Measurements from ENCODE around the gene PSMG1. TPM values are rescaled to one million over a fixed set of nuclear protein-coding genes. Genes with fewer than 3 reads are reported as not detected.

PSMG1 gene
- total RNA-seq, 6 experiments from 2014 or later: 17.1 to 32.4 (median 26.0) TPM

DNA sequence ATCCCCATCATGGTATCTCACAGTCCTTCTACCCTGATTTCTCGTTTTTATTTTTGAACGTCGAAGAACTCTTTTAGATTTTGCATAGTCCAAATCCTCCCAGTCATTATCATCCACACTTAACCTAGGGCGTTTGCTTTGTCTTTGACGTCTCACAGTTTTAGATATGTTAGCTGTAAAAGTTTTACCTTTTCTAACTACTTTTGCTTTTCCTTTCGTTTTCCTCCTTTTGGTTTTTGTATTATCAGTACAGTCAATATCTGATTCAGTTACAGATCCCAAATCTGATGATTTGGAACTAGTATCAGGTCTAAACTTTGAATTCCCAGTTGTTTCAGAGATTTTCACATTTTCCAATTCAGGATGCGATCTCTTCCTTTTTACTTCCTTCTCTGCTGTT, 13.1 kb upstream of the PSMG1 start:
- ATAC-seq (no peak), DNase-seq (no peak)
- Histone ChIP-seq H3K9me3 (no peaks in the 10 kb centered on the region), H3K4me3 (no peak overlapping the region), H3K36me3 (peaks cover 0 to 57% (median 17%) of the 10 kb centered on the region in 4 donors), H3K27me3 (no peaks in the 10 kb centered on the region), H3K27ac (no peak overlapping the region), H3K4me1 (no peaks in the 10 kb centered on the region)
- no peak for TF ChIP-seq POLR2A (IDR thresholded peaks at IDR 0.05)
- TF ChIP-seq, protein P1, sequence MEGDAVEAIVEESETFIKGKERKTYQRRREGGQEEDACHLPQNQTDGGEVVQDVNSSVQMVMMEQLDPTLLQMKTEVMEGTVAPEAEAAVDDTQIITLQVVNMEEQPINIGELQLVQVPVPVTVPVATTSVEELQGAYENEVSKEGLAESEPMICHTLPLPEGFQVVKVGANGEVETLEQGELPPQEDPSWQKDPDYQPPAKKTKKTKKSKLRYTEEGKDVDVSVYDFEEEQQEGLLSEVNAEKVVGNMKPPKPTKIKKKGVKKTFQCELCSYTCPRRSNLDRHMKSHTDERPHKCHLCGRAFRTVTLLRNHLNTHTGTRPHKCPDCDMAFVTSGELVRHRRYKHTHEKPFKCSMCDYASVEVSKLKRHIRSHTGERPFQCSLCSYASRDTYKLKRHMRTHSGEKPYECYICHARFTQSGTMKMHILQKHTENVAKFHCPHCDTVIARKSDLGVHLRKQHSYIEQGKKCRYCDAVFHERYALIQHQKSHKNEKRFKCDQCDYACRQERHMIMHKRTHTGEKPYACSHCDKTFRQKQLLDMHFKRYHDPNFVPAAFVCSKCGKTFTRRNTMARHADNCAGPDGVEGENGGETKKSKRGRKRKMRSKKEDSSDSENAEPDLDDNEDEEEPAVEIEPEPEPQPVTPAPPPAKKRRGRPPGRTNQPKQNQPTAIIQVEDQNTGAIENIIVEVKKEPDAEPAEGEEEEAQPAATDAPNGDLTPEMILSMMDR (IDR thresholded peaks at IDR 0.05): no peak
- intact Hi-C loops (cut with DNase I): no loop called here
- WGBS (ENCODE audit: insufficient coverage, low coverage, low lambda C conversion rate, missing lambda C conversion rate): 82% methylated on average over 7 of the region's 7 CpGs

DNA sequence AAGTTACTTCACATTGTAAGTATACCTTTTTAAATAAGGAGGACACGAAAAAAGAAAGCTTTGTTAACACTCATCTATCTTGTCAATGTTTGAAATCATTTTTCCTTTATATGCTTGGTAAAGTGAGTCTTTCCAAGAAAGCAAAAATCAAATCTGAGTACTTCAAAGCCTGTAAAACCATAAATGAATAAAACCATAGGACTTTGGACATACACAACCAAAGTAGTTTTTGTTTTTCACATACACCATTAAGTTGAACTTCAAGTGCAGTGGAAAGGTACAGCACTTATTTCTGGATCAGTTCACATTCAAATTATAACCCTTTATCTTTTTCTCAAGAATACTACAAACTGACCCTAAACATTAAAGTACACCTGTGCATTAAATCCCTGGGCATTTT, 10.1 kb upstream of the PSMG1 start:
- DNase-seq (no peak), ATAC-seq (no peak)
- Histone ChIP-seq H3K4me1 (no peaks in the 10 kb centered on the region), H3K4me3 (no peak overlapping the region), H3K27ac (no peak overlapping the region), H3K9me3 (no peaks in the 10 kb centered on the region), H3K36me3 (peaks cover 0 to 32% (median 9%) of the 10 kb centered on the region in 4 donors), H3K27me3 (no peaks in the 10 kb centered on the region)
- 100% methylated on average over 1 of the region's 1 CpG for WGBS (ENCODE audit: insufficient coverage, low coverage, low lambda C conversion rate, missing lambda C conversion rate)
- intact Hi-C loops (cut with DNase I): no loop called here
- TF ChIP-seq, protein P1 (IDR thresholded peaks at IDR 0.05): no peak
- TF ChIP-seq POLR2A (IDR thresholded peaks at IDR 0.05): no peak

- no peak for TF ChIP-seq POLR2A (IDR thresholded peaks at IDR 0.05)
- TF ChIP-seq, protein P1 (IDR thresholded peaks at IDR 0.05): no peak
- Histone ChIP-seq H3K36me3 (peaks cover 0 to 4% (median 0%) of the 10 kb centered on the region in 4 donors), H3K9me3 (no peaks in the 10 kb centered on the region), H3K4me1 (peaks cover 0 to 2% (median 0%) of the 10 kb centered on the region in 4 donors), H3K4me3 (no peak overlapping the region), H3K27ac (no peak overlapping the region), H3K27me3 (no peaks in the 10 kb centered on the region)
- DNase-seq (no peak), ATAC-seq (no peak)
- intact Hi-C loops (cut with DNase I): no loop called here
Observed at GRCh38 chr21:39189857-39190604, 6.8 kb upstream of the PSMG1 start.

DNA sequence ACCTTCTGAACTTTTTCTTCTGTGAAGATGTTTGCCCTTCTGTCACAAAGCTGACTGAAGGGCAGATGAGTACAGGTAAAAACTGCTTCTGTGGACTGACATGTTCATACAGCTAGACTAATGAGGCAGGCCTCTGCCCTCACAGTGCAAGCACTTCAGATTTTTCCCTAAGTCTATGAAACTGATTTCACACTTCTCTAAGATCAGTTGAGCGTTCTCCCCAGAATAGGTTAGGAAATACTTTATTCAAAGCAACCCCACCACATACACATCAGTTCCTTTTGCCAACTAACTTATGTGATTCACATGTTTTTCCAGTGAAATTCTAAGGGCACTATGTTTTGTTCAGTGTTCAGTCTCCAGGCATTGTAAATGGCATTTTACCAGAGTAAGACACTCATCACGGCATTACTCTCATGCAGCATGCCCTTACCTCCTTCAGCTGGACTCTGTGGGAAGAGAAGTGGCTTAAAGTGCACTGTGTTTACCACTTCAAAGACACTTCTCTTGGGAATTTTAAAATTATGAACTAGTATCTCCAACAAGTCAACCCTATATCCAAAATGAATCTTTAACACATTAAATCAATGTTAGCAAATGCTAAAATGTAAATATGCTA, 5.4 kb upstream of the PSMG1 start:
- no peak overlapping the region for H3K27ac ChIP-seq
- 90% methylated on average over 2 of the region's 2 CpGs for WGBS (ENCODE audit: insufficient coverage, low coverage, low lambda C conversion rate, missing lambda C conversion rate)
- no peaks in the 10 kb centered on the region for H3K9me3 ChIP-seq
- H3K27me3 ChIP-seq: no peaks in the 10 kb centered on the region
- ATAC-seq: no peak
- H3K4me1 ChIP-seq: peaks cover 0 to 11% (median 0%) of the 10 kb centered on the region in 4 donors
- no peak for DNase-seq
- no peak overlapping the region for H3K4me3 ChIP-seq
- H3K36me3 ChIP-seq: peaks cover 0 to under 1% (median 0%) of the 10 kb centered on the region in 4 donors
- TF ChIP-seq POLR2A (IDR thresholded peaks at IDR 0.05): no peak
- TF ChIP-seq, protein P1 (IDR thresholded peaks at IDR 0.05): no peak
- intact Hi-C loops (cut with DNase I): no loop called here
